Calu3 (cell line): Measurements from ENCODE around the gene DMD. TPM values are rescaled to one million over a fixed set of nuclear protein-coding genes. Genes with fewer than 3 reads are reported as not detected.

ENCODE experiments used
- BruUV-seq: library from RNA; stranded (reverse); fragments of 400-500 nt; replicated peaks from 2 replicates; lab custom pipeline; 2021; lab: Mats Ljungman, UMichigan
- CTCF ChIA-PET: fragments of 300-600 bp; sonication (Branson Sonifier 250); formaldehyde crosslinking; loops from one replicate; lab custom pipeline; 2022; ENCODE audit warnings: antibody characterized with exemption; lab: Charles Lee
- DNase-seq: peaks from one replicate; pipeline ENCODE4 v3.0.0; 2022
- H3K27ac Mint-ChIP-seq: one replicate; pipeline ENCODE4 v1.8.0; 2022; ENCODE audit warnings: mixed read lengths; ENCODE audit not compliant: unreplicated experiment
- H3K27me3 Mint-ChIP-seq: one replicate; pipeline ENCODE4 v1.8.0; 2022; ENCODE audit warnings: mixed read lengths; ENCODE audit not compliant: unreplicated experiment
- H3K36me3 Mint-ChIP-seq: one replicate; pipeline ENCODE4 v1.8.0; 2022; ENCODE audit warnings: mild to moderate bottlenecking, moderate library complexity, mixed read lengths; ENCODE audit not compliant: insufficient read depth, unreplicated experiment
- H3K4me1 Mint-ChIP-seq: one replicate; pipeline ENCODE4 v1.8.0; 2022; ENCODE audit warnings: mild to moderate bottlenecking, low read depth, mixed read lengths; ENCODE audit not compliant: unreplicated experiment
- H3K4me3 Mint-ChIP-seq: one replicate; pipeline ENCODE4 v1.8.0; 2022; ENCODE audit warnings: mild to moderate bottlenecking, low read depth, moderate library complexity, mixed read lengths; ENCODE audit not compliant: unreplicated experiment
- H3K9me3 Mint-ChIP-seq: one replicate; pipeline ENCODE4 v1.8.0; 2022; ENCODE audit warnings: low read depth, mixed read lengths; ENCODE audit not compliant: unreplicated experiment
- intact Hi-C: fragments of 100-400 bp; cut with micrococcal nuclease; formaldehyde crosslinking; loops from one replicate; pipeline ENCODE4 v1.10.0; 2022; ENCODE audit not compliant: unreplicated experiment
- total RNA-seq: library from RNA; stranded (reverse); gene quantifications from 2 replicates; pipeline ENCODE4 v1.2.3, GENCODE V29; 2022
- TF ChIP-seq, protein P1 (sequence below): fragments of 200-600 bp; IDR thresholded peaks from one replicate; pipeline ENCODE4 v1.8.0; 2022; ENCODE audit warnings: antibody characterized with exemption; ENCODE audit not compliant: unreplicated experiment

The DMD gene
- total RNA-seq, 1 experiment from 2014 or later = 11.6 TPM

DNA sequence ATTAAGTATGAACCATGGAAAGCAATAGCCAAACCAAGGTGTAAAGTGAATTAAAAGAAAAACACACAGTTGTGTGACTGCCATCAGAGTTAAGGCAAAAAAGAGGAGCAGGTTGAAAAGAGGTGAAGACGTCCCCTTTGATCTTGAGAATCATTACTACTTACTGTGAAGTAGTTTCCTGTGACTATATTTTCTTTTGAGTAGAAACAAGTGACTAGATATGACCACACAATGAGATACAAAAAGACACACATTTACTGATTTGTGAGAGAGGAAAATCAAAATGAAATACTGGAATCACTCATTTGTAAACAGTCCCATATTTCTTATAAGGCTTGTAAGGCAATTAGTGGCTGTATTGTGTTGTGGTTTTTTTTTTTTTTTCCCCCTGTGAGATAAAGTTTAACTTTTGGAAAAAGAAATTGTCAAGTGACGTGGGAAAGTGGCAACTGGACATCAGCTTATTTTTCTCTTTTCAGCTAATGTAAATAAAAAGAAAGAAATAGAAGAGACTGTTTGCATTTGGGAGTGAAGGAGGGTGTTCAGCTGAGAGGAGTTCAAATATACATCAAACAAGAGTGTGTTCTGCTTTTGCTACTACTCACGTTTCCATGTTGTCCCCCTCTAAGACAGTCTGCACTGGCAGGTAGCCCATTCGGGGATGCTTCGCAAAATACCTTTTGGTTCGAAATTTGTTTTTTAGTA lies 2033.1 kb downstream of the DMD start:
- H3K4me3 Mint-ChIP-seq = no peak overlapping the region
- H3K4me1 Mint-ChIP-seq = no peaks in the 10 kb centered on the region
- intact Hi-C loops = no loop called here
- CTCF ChIA-PET = interaction anchor here (0.7 kb wide), 1 partner anchor 130 kb away, joined by 4 read pairs; no protein-coding TSS in a partner anchor
- H3K36me3 Mint-ChIP-seq = no peaks in the 10 kb centered on the region
- DNase-seq = no peak
- TF ChIP-seq, protein P1, sequence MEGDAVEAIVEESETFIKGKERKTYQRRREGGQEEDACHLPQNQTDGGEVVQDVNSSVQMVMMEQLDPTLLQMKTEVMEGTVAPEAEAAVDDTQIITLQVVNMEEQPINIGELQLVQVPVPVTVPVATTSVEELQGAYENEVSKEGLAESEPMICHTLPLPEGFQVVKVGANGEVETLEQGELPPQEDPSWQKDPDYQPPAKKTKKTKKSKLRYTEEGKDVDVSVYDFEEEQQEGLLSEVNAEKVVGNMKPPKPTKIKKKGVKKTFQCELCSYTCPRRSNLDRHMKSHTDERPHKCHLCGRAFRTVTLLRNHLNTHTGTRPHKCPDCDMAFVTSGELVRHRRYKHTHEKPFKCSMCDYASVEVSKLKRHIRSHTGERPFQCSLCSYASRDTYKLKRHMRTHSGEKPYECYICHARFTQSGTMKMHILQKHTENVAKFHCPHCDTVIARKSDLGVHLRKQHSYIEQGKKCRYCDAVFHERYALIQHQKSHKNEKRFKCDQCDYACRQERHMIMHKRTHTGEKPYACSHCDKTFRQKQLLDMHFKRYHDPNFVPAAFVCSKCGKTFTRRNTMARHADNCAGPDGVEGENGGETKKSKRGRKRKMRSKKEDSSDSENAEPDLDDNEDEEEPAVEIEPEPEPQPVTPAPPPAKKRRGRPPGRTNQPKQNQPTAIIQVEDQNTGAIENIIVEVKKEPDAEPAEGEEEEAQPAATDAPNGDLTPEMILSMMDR = no peak
- H3K27ac Mint-ChIP-seq = no peak overlapping the region
- H3K27me3 Mint-ChIP-seq = no peaks in the 10 kb centered on the region
- BruUV-seq = no TSS peak
- H3K9me3 Mint-ChIP-seq = no peaks in the 10 kb centered on the region

DNA sequence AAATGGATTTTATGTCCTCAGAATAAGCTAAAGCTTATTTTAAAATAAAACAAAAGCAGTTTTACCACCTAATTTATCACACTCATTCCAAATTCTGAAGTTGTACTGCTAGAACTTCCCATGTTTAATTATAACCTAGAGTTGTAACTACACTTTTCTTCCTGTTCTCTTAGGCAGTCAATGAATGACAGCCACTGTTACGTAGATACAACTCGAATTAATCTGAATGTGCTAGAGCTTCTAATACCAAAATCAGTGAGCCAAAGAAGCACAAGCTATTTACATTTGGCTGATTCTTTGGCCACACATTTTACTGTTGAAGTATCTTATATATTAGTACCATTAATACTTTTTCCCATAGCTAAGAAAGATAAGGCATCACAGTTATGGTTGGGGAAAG lies 2040.6 kb downstream of the DMD start:
- no peak overlapping the region for H3K27ac Mint-ChIP-seq
- no peak for DNase-seq
- CTCF ChIA-PET = no interaction called here
- no TSS peak for BruUV-seq
- no peaks in the 10 kb centered on the region for H3K36me3 Mint-ChIP-seq
- peaks cover 4% of the 10 kb centered on the region for H3K4me1 Mint-ChIP-seq
- intact Hi-C loops = no loop called here
- no peaks in the 10 kb centered on the region for H3K27me3 Mint-ChIP-seq
- TF ChIP-seq, protein P1 = no peak
- no peaks in the 10 kb centered on the region for H3K9me3 Mint-ChIP-seq
- no peak overlapping the region for H3K4me3 Mint-ChIP-seq

DNA sequence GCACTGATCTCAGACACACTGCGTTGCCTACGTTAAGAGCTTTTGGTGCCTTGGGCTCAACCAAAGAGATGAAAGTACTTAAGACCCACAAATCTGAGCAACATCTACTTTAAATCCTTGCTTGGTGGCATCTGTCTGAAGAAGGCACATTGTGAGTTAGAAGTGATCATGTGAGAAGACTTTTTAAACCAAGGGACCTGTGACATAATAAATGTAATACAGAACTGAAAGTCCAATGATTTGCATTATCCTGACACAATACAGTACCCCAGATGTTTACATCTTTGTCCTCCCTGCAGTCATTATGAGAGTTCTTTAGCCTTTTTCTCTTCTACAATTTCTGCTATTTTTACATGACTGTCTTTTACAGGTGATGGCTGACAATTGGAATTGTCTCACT lies 2042.8 kb downstream of the DMD start:
- H3K36me3 Mint-ChIP-seq = no peaks in the 10 kb centered on the region

DNA sequence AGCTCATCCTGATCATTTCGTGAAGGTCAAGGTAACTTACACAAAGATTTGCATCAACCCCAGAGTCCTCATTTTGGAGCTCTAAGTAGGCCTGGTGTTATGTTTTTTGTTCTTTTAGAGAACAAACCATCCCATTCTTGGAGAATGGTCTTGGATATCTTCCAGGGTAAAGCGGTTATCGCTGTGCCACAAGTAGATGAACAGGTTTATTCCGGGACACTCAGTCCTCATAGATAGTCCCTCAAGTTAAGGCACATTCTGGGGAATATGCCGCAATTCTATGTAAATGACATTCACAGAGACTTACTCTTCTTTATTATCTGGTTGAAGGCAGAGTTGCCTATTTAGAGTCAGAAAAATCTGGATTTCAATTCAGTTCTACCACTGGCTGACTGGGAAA lies 2044.5 kb downstream of the DMD start:
- Mint-ChIP-seq H3K4me1 (peaks cover 17% of the 10 kb centered on the region), H3K27ac (no peak overlapping the region), H3K27me3 (no peaks in the 10 kb centered on the region), H3K9me3 (peaks cover 9% of the 10 kb centered on the region), H3K4me3 (no peak overlapping the region), H3K36me3 (no peaks in the 10 kb centered on the region)
- TF ChIP-seq, protein P1 = no peak
- CTCF ChIA-PET = no interaction called here
- no peak for DNase-seq
- no TSS peak for BruUV-seq
- intact Hi-C loops = no loop called here

More for the DNA sequence above, 2042.8 kb downstream of the DMD start:
- Mint-ChIP-seq H3K4me1 (peaks cover 17% of the 10 kb centered on the region), H3K27me3 (no peaks in the 10 kb centered on the region), H3K4me3 (no peak overlapping the region), H3K27ac (no peak overlapping the region), H3K9me3 (peaks cover 6% of the 10 kb centered on the region)
- intact Hi-C loops = no loop called here
- DNase-seq = no peak
- CTCF ChIA-PET = no interaction called here
- TF ChIP-seq, protein P1 = no peak
- BruUV-seq = no TSS peak
